ENCODE measurements around the gene GPX2. TPM values are rescaled to one million over a fixed set of nuclear protein-coding genes. Genes with fewer than 3 reads are reported as not detected.

The GPX2 gene
- total and polyA plus RNA-seq, 2 of the 8 experiments (the other 6 are each of a cell fraction or from before 2014, with no cell fraction given): 0.30 to 0.89 TPM

- Histone ChIP-seq H3K27me3 (replicated peaks in 1 of 4; ENCODE audit: control insufficient read depth in 3 of 4, extremely low read depth in 1 of 4, insufficient read depth in 3 of 4, low read length in 3 of 4) (no peaks in the 10 kb centered on the region), H3K9ac (replicated peaks in 1 of 4; ENCODE audit: extremely low read depth in 1 of 4, low read depth in 3 of 4, low read length in 3 of 4) (no peak overlapping the region), H2BK20ac (ENCODE audit: low read length) (no peak overlapping the region), H3K14ac (ENCODE audit: insufficient read length) (no peak overlapping the region), H2BK12ac (ENCODE audit: low read depth, low read length) (no peak overlapping the region), H3K4me1 (replicated peaks in 1 of 4; ENCODE audit: control insufficient read depth in 3 of 4, insufficient read depth in 4 of 4, low read length in 3 of 4) (no peaks in the 10 kb centered on the region), H2BK5ac (ENCODE audit: low read depth, low read length) (no peak overlapping the region), H3K79me2 (ENCODE audit: control insufficient read depth in 1 of 2, insufficient read depth in 2 of 2, low read length in 2 of 2) (peaks cover 0 to 3% of the 10 kb centered on the region in 2 experiments; a peak in 1 of 4 replicates), H3K4ac (replicated peaks; ENCODE audit: insufficient read length, low read depth, low read length) (no peak overlapping the region), H3K56ac (replicated peaks; ENCODE audit: insufficient read length, low read depth, low read length) (no peak overlapping the region), H3K9me3 (ENCODE audit: insufficient read depth in 2 of 2, low read depth in 1 of 2, low read length in 1 of 2) (no peaks in the 10 kb centered on the region), H3K27ac (ENCODE audit: low read depth, low read length) (no peak overlapping the region), H4K5ac (ENCODE audit: insufficient read length, low read depth, low read length) (no peak overlapping the region), H2AK5ac (ENCODE audit: low read depth, low read length) (no peak overlapping the region), H4K20me1 (replicated peaks in 1 of 2; ENCODE audit: control insufficient read depth in 1 of 2, insufficient read depth in 2 of 2, low read length in 2 of 2) (no peaks in the 10 kb centered on the region), H3K18ac (ENCODE audit: extremely low read depth, low read length) (no peak overlapping the region), H4K8ac (ENCODE audit: extremely low read depth, insufficient read depth, low read length) (no peak overlapping the region), H3K36me3 (ENCODE audit: control insufficient read depth in 2 of 4, insufficient read depth in 4 of 4, low read length in 3 of 4) (peaks cover 4 to 19% (median 9%) of the 10 kb centered on the region in 4 experiments; a peak in 7 of 8 replicates), H3K4me2 (ENCODE audit: insufficient read depth in 1 of 2, low read depth in 2 of 2, low read length in 2 of 2) (no peak overlapping the region), H2BK120ac (replicated peaks; ENCODE audit: low read depth, low read length) (no peak overlapping the region), H2BK15ac (ENCODE audit: low read length) (no peak overlapping the region), H3K79me1 (ENCODE audit: low read depth, low read length) (no peaks in the 10 kb centered on the region), H3K23me2 (ENCODE audit: low read depth, low read length) (no peaks in the 10 kb centered on the region), H2AFZ (ENCODE audit: low read length) (no peak overlapping the region), H4K91ac (replicated peaks; ENCODE audit: insufficient read length, low read length) (no peak overlapping the region), H3K4me3 (ENCODE audit: extremely low read depth in 1 of 4, insufficient read depth in 2 of 4, low read depth in 3 of 4, low read length in 4 of 4) (no peak overlapping the region), H3K23ac (ENCODE audit: insufficient read length) (no peak overlapping the region)
- CTCF ChIA-PET (ENCODE audit: partially characterized antibody): interaction anchor here (0.5 to 2.3 kb wide), 4 partner anchors 12 to 156 kb away, joined by 3 to 10 read pairs (median 5); no protein-coding TSS in a partner anchor
- POLR2A ChIA-PET (ENCODE audit: partially characterized antibody): interaction anchor here (0.6 to 2.7 kb wide), 3 partner anchors 8 to 127 kb away, joined by 3 to 17 read pairs (median 3); partner anchors contain the start of gene CHURC1
- WGBS, 2 experiments (ENCODE audit: extremely low coverage in 1 of 2, insufficient coverage in 1 of 2, insufficient read length in 1 of 2, insufficient replicate concordance in 2 of 2, low coverage in 1 of 2, low lambda C conversion rate in 2 of 2, missing lambda C conversion rate in 1 of 2): 91% methylated on average over 3 of the region's 3 CpGs; no CpG with 5 or more reads in 1 of the 2 experiments
- FAIRE-seq (no peak), DNase-seq (ENCODE audit: low read depth in 1 of 2, low spot score in 2 of 2) (no peak)
- TF ChIP-seq POLR2A (IDR thresholded peaks at IDR 0.05; ENCODE audit: control extremely low read depth in 1 of 2, low read depth in 2 of 2, low read length in 2 of 2) (no peak), SIN3A (conservative IDR thresholded peaks at IDR 0.05 in 1 of 2, IDR thresholded peaks at IDR 0.05 in 1 of 2; ENCODE audit: low read depth in 1 of 2, low read length in 2 of 2) (no peak), JUND (IDR thresholded peaks at IDR 0.05; ENCODE audit: low read length) (no peak), GABPA (IDR thresholded peaks at IDR 0.05; ENCODE audit: borderline replicate concordance, insufficient read depth, low read length) (no peak), CEBPB (IDR thresholded peaks at IDR 0.05; ENCODE audit: low read depth, low read length) (no peak), MAX (IDR thresholded peaks at IDR 0.05) (no peak)
Observed at GRCh38 chr14:64923015-64923414, 19.5 kb downstream of the GPX2 start.
